PFSK-1 (cell line): ENCODE data around the gene FBXO28.

Source experiments
- FOXP2 ChIP-seq: optimal IDR thresholded peaks from 2 replicates; pipeline ENCODE3; 2011; ENCODE audit warnings: borderline replicate concordance, control low read depth, inconsistent platforms; ENCODE audit not compliant: insufficient read depth; ENCODE audit errors: extremely low read length, extremely low read depth
- POLR2AphosphoS5 ChIP-seq: IDR thresholded peaks from 2 replicates; pipeline ENCODE4 v1.6.1; 2012; ENCODE audit warnings: low read depth, mild to moderate bottlenecking, control low read depth, low read length, moderate library complexity
- REST ChIP-seq, 2 experiments: IDR thresholded peaks; 2 replicates each; pipeline versions ENCODE4 v1.6.1 to v1.8.0; 2011 to 2012; ENCODE audit warnings: low read depth in 2 of 2, low read length in 2 of 2, control low read depth in 1 of 2, inconsistent platforms in 1 of 2, mild to moderate bottlenecking in 1 of 2, moderate library complexity in 1 of 2; ENCODE audit not compliant: insufficient read depth in 1 of 2
- SIN3A ChIP-seq: IDR thresholded peaks from 2 replicates; pipeline ENCODE4 v1.6.1; 2012; ENCODE audit warnings: mild to moderate bottlenecking, low read length, moderate library complexity, borderline replicate concordance; ENCODE audit not compliant: insufficient read depth
- TAF1 ChIP-seq: IDR thresholded peaks from 2 replicates; pipeline ENCODE4 v1.6.1; 2012; ENCODE audit warnings: low read length, control low read depth, borderline replicate concordance; ENCODE audit not compliant: insufficient read depth

The FBXO28 gene

DNA sequence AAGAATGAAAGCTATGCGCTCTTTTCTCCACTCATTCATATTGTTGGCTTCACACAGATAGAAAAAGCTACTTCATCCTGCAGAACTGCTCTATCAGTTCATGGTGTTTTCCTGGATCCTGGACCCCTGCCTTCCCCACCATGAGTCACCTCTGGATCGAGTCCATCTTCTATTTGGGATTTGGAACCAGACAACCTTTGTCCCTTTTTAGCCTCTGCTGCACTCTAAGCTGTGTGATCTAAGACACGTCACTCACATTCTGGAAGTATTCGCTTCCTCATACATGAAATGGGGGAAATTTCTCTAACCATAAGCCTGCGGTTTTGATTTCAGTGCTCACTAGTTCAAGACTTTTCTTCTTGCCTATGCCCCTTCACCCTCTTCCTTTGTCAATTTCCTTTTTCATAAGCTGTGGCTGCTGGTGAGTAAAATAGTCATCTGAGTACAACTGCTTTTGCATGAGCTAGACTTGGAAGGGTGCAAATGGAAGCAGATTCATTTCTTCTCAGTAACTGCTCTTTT lies 55.0 kb downstream of the FBXO28 start:
- TF ChIP-seq TAF1: no peak
- TF ChIP-seq SIN3A: no peak
- no peak for TF ChIP-seq POLR2AphosphoS5
- no peak for TF ChIP-seq REST (IDR thresholded peaks at IDR 0.05; ENCODE audit: insufficient read depth in 1 of 2, low read depth in 2 of 2, low read length in 2 of 2)
- TF ChIP-seq FOXP2: no peak

- TF ChIP-seq POLR2AphosphoS5: no peak
- TF ChIP-seq FOXP2: no peak
- no peak for TF ChIP-seq SIN3A
- TF ChIP-seq TAF1: no peak
- no peak for TF ChIP-seq REST (IDR thresholded peaks at IDR 0.05; ENCODE audit: insufficient read depth in 1 of 2, low read depth in 2 of 2, low read length in 2 of 2)
Observed at GRCh38 chr1:224169718-224170270, 55.9 kb downstream of the FBXO28 start.

DNA sequence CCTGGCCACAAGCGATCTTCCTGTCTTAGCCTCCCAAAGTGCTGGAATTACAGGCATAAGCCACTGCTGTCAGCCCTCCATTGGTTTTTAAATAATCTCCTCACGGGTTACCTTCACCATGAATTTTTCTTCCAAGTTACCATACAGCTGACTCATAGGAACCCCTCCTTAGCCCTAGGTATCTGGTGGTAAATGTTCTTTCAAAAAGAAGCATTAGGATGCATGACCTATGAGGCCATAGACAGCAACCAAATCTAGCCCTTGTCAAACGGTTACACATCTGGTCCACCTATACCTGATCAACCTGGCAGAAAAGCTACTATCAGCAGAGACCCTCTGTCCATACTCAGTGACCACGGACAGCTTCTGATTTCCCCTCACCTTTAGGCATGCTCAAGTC lies 56.4 kb downstream of the FBXO28 start:
- TF ChIP-seq TAF1 (no peak), SIN3A (no peak), REST (IDR thresholded peaks at IDR 0.05; ENCODE audit: insufficient read depth in 1 of 2, low read depth in 2 of 2, low read length in 2 of 2) (no peak), POLR2AphosphoS5 (no peak), FOXP2 (no peak)

DNA sequence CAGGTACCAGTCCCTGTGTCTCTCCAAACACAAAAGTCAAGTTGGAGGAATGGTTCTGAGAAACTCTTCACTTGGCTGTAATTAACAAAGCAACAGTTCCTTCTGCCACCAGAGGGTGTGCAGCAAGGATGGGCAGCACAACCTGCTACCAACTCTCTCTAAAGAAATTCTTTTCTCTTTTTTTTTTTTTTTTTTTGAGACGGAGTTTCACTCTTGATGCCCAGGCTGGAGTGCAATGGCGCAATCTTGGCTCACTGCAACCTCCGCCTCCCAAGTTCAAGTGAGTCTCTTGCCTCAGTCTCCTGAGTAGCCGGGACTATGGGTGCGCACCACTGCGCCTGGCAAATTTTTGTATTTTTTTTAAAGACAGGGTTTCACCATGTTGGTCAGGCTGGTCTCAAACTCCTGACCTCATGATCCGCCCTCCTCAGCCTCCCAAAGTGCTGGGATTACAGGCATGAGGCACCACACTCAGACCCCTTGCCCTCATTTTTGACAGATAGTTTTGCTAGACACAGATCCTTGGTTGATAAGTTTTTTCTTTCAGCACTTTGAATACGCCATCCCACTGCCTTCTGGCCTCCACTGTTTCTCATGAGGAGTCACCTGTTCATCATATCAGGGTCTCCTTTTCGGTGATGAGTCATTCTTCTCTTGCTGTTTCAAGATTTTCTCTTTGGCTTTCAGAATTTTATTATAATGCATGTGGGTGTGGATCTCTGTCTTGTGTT lies 57.0 kb downstream of the FBXO28 start:
- TF ChIP-seq TAF1: no peak
- TF ChIP-seq REST (IDR thresholded peaks at IDR 0.05; ENCODE audit: insufficient read depth in 1 of 2, low read depth in 2 of 2, low read length in 2 of 2): no peak
- TF ChIP-seq FOXP2: no peak
- TF ChIP-seq SIN3A: no peak
- TF ChIP-seq POLR2AphosphoS5: no peak
